GM10248 (cell line): ENCODE data around the gene NHLRC4.
"Not testable (repeated sequence)": the region's sequence is repeated elsewhere in the genome, so short reads cannot be mapped to it uniquely, and the experiment has no call there.

Source experiments
- CTCF ChIA-PET: fragments of 300-600 bp; sonication (Branson Sonifier 250); formaldehyde crosslinking; extraction: SDS; loops from one replicate; lab custom pipeline; 2021; ENCODE audit warnings: antibody characterized with exemption; lab: Yijun Ruan, JAX
- POLR2A ChIA-PET: fragments of 350-650 bp; sonication (Branson Sonifier 250); formaldehyde crosslinking; extraction: SDS; loops from one replicate; lab custom pipeline; 2020; ENCODE audit warnings: antibody characterized with exemption; lab: Yijun Ruan, JAX
- DNase-seq: peaks from one replicate; pipeline ENCODE4 v3.0.0; 2012; ENCODE audit errors: extremely low spot score
- TF ChIP-seq, protein P1 (sequence below): IDR thresholded peaks from 2 replicates; pipeline ENCODE4 v1.5.1; 2012; ENCODE audit warnings: mild to moderate bottlenecking, low read depth; ENCODE audit errors: extremely low read depth, missing control alignments, control extremely low read depth

Gene NHLRC4

DNA sequence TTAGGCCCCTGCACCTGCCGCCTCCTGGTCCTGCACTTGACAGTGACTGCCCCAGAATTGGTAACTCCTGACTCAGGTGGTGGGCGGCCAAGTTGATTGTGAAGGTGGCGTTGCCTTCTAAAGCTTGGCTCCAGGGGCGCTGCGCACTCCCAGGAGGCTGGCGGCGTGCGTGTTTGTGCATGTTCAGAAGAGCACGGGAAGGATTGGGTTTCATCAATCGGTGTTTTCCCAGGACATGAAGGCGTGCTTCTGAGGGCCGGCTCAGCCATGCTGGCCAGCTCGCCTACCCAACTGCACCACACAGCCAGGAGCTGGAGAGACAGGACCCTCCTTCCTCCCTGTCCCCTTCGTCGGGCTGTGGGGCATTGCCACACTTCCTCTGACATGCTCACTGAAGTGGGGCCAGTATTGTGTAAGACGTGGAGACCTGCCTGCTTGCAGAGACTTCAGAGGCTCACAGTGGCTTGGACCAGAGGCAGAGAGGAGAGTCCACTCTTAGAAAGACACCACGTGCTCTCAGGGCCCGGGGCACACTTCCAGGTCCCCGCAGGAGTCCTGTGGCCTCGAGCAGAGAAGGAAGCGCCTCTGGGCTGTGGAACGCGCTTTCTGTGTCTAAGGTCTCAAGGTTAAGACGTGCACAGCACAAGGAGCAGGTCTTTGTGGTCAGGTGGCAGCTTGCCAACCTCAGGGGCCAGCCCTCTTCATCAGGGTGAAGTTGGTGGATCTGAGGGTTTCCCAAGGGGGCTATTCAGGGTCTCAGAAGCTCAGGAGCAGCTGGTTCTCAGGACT lies 25.9 kb downstream of the NHLRC4 start:
- DNase-seq, result no peak
- TF ChIP-seq, protein P1, sequence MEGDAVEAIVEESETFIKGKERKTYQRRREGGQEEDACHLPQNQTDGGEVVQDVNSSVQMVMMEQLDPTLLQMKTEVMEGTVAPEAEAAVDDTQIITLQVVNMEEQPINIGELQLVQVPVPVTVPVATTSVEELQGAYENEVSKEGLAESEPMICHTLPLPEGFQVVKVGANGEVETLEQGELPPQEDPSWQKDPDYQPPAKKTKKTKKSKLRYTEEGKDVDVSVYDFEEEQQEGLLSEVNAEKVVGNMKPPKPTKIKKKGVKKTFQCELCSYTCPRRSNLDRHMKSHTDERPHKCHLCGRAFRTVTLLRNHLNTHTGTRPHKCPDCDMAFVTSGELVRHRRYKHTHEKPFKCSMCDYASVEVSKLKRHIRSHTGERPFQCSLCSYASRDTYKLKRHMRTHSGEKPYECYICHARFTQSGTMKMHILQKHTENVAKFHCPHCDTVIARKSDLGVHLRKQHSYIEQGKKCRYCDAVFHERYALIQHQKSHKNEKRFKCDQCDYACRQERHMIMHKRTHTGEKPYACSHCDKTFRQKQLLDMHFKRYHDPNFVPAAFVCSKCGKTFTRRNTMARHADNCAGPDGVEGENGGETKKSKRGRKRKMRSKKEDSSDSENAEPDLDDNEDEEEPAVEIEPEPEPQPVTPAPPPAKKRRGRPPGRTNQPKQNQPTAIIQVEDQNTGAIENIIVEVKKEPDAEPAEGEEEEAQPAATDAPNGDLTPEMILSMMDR, result no peak
- POLR2A ChIA-PET, result interaction anchor here (0.5 kb wide), 1 partner anchor 16 kb away, joined by 3 read pairs; no protein-coding TSS in a partner anchor
- CTCF ChIA-PET, result interaction anchor here (0.7 to 1.5 kb wide), 3 partner anchors 9 to 88 kb away, joined by 3 to 4 read pairs (median 4); partner anchors contain the start of gene STUB1

DNA sequence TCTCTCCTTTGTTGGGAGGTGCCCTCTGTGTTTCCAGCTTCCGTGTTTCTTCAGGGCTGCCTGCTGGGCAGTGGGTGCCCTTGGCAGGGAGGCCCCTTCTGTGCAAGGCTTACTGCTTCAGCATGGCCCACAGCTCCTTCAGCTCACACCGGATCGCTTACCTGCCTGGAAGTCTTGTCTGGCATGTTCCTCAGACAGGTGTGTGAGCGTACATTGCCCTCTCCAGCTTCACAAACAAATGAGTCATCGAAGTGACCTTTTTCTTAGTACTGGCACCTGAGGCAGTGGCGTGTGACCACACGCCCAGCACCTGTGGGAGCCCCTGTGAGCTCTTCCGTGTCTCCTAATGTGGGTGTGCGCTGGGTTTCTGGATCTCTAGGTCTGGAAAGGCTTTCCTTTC lies 26.6 kb downstream of the NHLRC4 start:
- no peak for DNase-seq
- ChIA-PET POLR2A (no interaction called here), CTCF (interaction anchor here (1.2 to 1.5 kb wide), 2 partner anchors 10 to 87 kb away, joined by 4 read pairs; partner anchors contain the start of gene STUB1)
- TF ChIP-seq, protein P1, result no peak

DNA sequence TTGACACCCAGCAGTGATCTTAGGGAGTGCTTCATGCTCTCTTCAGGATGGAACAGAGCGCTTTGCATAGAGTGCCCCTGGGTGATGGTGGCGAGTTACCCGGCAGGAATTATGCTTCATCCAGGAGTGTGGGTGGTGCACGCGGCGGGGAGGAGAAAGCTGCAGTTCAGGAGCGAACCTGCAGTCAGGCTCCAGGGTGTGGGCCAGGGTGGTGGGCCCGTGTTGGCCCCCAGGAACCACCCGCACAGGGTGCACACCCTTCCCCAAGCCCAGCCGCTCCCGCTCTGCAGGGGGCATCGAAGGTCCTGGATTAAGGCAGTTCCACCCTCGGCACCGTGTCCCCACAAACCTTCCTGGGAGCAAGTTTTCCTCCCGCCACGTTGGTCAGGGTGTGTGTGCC lies 27.0 kb downstream of the NHLRC4 start:
- TF ChIP-seq, protein P1, result no peak
- ChIA-PET CTCF (interaction anchor here (1.2 to 1.5 kb wide), 2 partner anchors 10 to 87 kb away, joined by 4 read pairs; partner anchors contain the start of gene STUB1), POLR2A (no interaction called here)
- DNase-seq, result no peak

- ChIA-PET CTCF (no interaction called here), POLR2A (no interaction called here)
- DNase-seq, result no peak
- TF ChIP-seq, protein P1, result no peak
Observed at GRCh38 chr16:595094-595528, 28.3 kb downstream of the NHLRC4 start.

DNA sequence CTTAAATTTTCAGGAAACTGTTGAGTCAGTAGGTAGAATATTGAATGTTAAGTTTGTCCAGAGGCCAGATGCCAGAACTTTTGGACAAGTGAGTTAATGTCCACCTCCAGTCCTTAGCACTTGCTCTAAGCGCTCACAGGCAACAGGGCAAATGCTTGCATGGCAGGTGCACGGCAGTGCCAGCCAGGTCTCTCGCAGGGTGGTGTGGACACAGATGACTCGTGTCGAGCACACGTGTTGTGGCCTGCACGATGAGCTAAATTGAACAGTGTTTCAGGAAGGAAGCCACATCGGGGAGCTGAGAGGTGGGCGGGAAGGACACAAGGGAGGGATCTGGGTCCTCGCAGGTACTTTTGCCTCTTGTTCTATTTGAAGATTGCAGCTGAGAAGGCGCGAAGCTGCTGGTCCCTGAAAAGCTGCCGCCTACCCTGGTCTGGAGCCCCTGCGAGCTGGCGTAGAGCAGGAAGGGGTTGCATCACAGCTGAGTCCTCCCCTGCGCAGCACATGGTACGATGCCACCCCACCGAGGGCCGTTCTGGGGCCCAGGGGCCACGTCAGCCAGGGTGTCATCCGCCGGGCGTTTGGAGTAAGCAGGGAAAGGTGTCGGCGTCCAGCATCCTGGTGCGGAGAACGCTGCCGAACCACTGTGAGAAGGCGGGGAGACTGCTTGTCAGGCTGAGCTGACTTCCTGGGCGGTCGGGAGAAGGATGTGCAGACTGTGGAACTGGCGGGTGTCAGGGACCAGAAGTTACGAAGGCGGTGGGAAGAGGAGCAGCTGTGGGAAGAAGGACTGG lies 29.3 kb downstream of the NHLRC4 start:
- TF ChIP-seq, protein P1, result no peak
- CTCF ChIA-PET, result interaction anchor here (1.0 kb wide), 1 partner anchor 11 kb away, joined by 3 read pairs; no protein-coding TSS in a partner anchor
- no peak for DNase-seq
- POLR2A ChIA-PET, result no interaction called here

- ChIA-PET POLR2A (no interaction called here), CTCF (interaction anchor here (1.0 kb wide), 1 partner anchor 12 kb away, joined by 3 read pairs; no protein-coding TSS in a partner anchor)
- TF ChIP-seq, protein P1, result no peak
- no peak for DNase-seq
Observed at GRCh38 chr16:596736-597060, 29.9 kb downstream of the NHLRC4 start.

- POLR2A ChIA-PET, result not testable (repeated sequence)
Observed at GRCh38 chr16:597655-598054, 30.9 kb downstream of the NHLRC4 start.

More at GRCh38 chr16:597655-598054, 30.9 kb downstream of the NHLRC4 start:
- DNase-seq, CTCF ChIA-PET: not testable (repeated sequence)
